Stomach (tissue), 9 donors: ENCODE data around the gene MUSTN1. TPM values are rescaled to one million over a fixed set of nuclear protein-coding genes. Genes with fewer than 3 reads are reported as not detected.

Experiments
- DNase-seq, 2 donors: peaks; one replicate each; pipeline versions ENCODE4 v3.0.0 to v3.0.0-alpha.2; 2013 to 2019
- H3K27ac ChIP-seq, 5 donors: fragments of 200-600 bp in 4 of 5; sonication (generic) in 4 of 5; one replicate each; pipeline ENCODE4 v1.5.1; 2013 to 2019; ENCODE audit warnings: mild to moderate bottlenecking in 1 of 5, moderate library complexity in 1 of 5
- H3K27me3 ChIP-seq, 3 donors: fragments of 200-600 bp; sonication (generic); one replicate each; pipeline ENCODE4 v1.5.1; 2017 to 2019; ENCODE audit warnings: mixed run types in 1 of 3
- H3K36me3 ChIP-seq, 4 donors: fragments of 200-600 bp; sonication (generic); 1 replicate in 3 of 4; 2 replicates in 1 of 4; pipeline ENCODE4 v1.5.1; 2016 to 2019
- H3K4me1 ChIP-seq, 4 donors: fragments of 200-600 bp; sonication (generic); one replicate each; pipeline ENCODE4 v1.5.1; 2016 to 2019
- H3K4me3 ChIP-seq, 4 donors: fragments of 200-600 bp; sonication (generic) in 3 of 4; one replicate each; pipeline ENCODE4 v1.5.1; 2016 to 2019; ENCODE audit warnings: mild to moderate bottlenecking in 1 of 4
- H3K9me3 ChIP-seq, 4 donors: fragments of 200-600 bp; sonication (generic); one replicate each; pipeline ENCODE4 v1.5.1; 2016 to 2019
- CTCF ChIP-seq, 7 experiments: fragments of 450-650 bp in 4 of 7; fragments of 200-600 bp in 3 of 7; sonication (generic) in 3 of 7; IDR thresholded peaks; one replicate each; pipeline ENCODE4 v1.5.1; 2016 to 2019; ENCODE audit warnings: antibody characterized with exemption in 7 of 7, control low read depth in 2 of 7, mild to moderate bottlenecking in 1 of 7
- EP300 ChIP-seq: sonication (generic); formaldehyde crosslinking; IDR thresholded peaks from one replicate; pipeline ENCODE4 v1.6.1; 2017; ENCODE audit warnings: antibody characterized with exemption
- POLR2A ChIP-seq, 4 donors: fragments of 450-650 bp; IDR thresholded peaks; one replicate each; pipeline ENCODE4 v1.6.1; 2016; ENCODE audit warnings: antibody characterized with exemption in 4 of 4, control low read depth in 2 of 4, mild to moderate bottlenecking in 1 of 4, moderate library complexity in 1 of 4
- POLR2AphosphoS5 ChIP-seq, 3 donors: sonication (generic); formaldehyde crosslinking; IDR thresholded peaks; one replicate each; pipeline ENCODE4 v1.6.1; 2016; ENCODE audit warnings: antibody characterized with exemption in 3 of 3
- WGBS, 5 donors: extraction: QIAGEN DNeasy Blood & Tissue Kit in 3 of 5; methylation state at CpG; one replicate each; pipeline versions ENCODE4 v1.1.5 to v1.1.7; 2013 to 2018; 5-methylcytosine and 5-hydroxymethylcytosine counted together
- intact Hi-C: fragments of 100-400 bp; cut with DNase I; formaldehyde crosslinking; loops from one replicate; pipeline ENCODE4 v1.15.1; 2023; ENCODE audit warnings: low total_unique reads
- polyA plus RNA-seq, 3 donors: library from polyadenylated mRNA; stranded (reverse); fragments of 200-250 nt; gene quantifications; one replicate each; pipeline ENCODE4 v1.2.3, GENCODE V29; 2013
- total RNA-seq, 5 donors: library from RNA; depleted of rRNA; stranded (reverse); fragments of >200 nt; gene quantifications; one replicate each; pipeline versions ENCODE4 v1.1.0 to v1.2.3, GENCODE V29; 2014 to 2016
- donor health status: healthy with polysubstance abuse.
- donor health status: Bipolar disorder and iron deficiency.
- donor health status: healthy.

Gene MUSTN1
- total and polyA plus RNA-seq, 8 donors = 1.8 to 45.5 (median 15.4) TPM; not detected in 2

GRCh38 chr3:52874160-52874701 is 39.4 kb upstream of the MUSTN1 start:
- no peaks in the 10 kb centered on the region for H3K27me3 ChIP-seq
- 66 to 84% (median 81%) methylated on average over 5 of the region's 5 CpGs for WGBS, 5 donors
- no peak overlapping the region for H3K4me3 ChIP-seq
- H3K27ac ChIP-seq = no peak overlapping the region
- no peaks in the 10 kb centered on the region for H3K9me3 ChIP-seq
- TF ChIP-seq EP300 (no peak), POLR2A (IDR thresholded peaks at IDR 0.05) (no peak), POLR2AphosphoS5 (IDR thresholded peaks at IDR 0.05) (no peak), CTCF (IDR thresholded peaks at IDR 0.05) (no peak)
- intact Hi-C loops = no loop called here
- H3K36me3 ChIP-seq = peaks cover 0 to 9% (median 6%) of the 10 kb centered on the region in 4 donors
- peaks cover 0 to 28% (median 7%) of the 10 kb centered on the region in 4 donors for H3K4me1 ChIP-seq
- DNase-seq = no peak

- H3K36me3 ChIP-seq = peaks cover 0 to 3% (median under 1%) of the 10 kb centered on the region in 4 donors
- no peaks in the 10 kb centered on the region for H3K9me3 ChIP-seq
- H3K27ac ChIP-seq = no peak overlapping the region
- intact Hi-C loops = no loop called here
- 69 to 78% (median 75%) methylated on average over 8 of the region's 8 CpGs for WGBS, 5 donors
- H3K4me1 ChIP-seq = peaks cover 0 to 28% (median 7%) of the 10 kb centered on the region in 4 donors
- H3K4me3 ChIP-seq = no peak overlapping the region
- no peak for TF ChIP-seq POLR2AphosphoS5 (IDR thresholded peaks at IDR 0.05)
- no peak for TF ChIP-seq POLR2A (IDR thresholded peaks at IDR 0.05)
- TF ChIP-seq CTCF (IDR thresholded peaks at IDR 0.05) = no peak
- TF ChIP-seq EP300 = no peak
- H3K27me3 ChIP-seq = no peaks in the 10 kb centered on the region
- DNase-seq = no peak
These were observed 38.8 kb upstream of the MUSTN1 start for GRCh38 chr3:52873433-52874159.

DNA sequence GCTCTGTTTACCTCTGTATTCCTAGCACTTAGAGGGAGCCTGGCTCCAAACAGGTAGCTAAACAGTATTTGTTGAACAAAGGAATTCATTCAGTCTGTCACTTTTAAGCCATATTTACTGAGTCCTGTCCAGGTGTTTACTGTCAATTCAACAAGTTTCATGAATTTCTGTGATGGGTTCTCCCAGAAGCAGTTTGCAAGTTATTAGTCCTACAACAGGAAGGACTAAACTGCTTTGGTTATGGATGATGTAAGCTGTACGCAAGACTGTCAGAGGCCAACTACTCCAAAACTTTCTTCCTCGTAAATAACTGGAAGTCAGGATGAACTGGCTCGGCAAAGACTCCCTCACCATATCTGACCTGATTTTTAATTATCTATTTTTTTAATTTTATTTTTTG is 37.4 kb upstream of the MUSTN1 start:
- intact Hi-C loops = no loop called here
- no peaks in the 10 kb centered on the region for H3K9me3 ChIP-seq
- H3K4me3 ChIP-seq = no peak overlapping the region
- 89 to 96% (median 90%) methylated on average over 3 of the region's 3 CpGs for WGBS, 5 donors
- H3K27me3 ChIP-seq = no peaks in the 10 kb centered on the region
- no peaks in the 10 kb centered on the region for H3K36me3 ChIP-seq
- TF ChIP-seq EP300 (no peak), POLR2AphosphoS5 (IDR thresholded peaks at IDR 0.05) (no peak), POLR2A (IDR thresholded peaks at IDR 0.05) (no peak), CTCF (IDR thresholded peaks at IDR 0.05) (no peak)
- no peak overlapping the region for H3K27ac ChIP-seq
- peaks cover 0 to 28% (median 7%) of the 10 kb centered on the region in 4 donors for H3K4me1 ChIP-seq
- no peak for DNase-seq

- Histone ChIP-seq H3K4me1 (peaks cover 0 to 28% (median 7%) of the 10 kb centered on the region in 4 donors), H3K27me3 (no peaks in the 10 kb centered on the region), H3K4me3 (no peak overlapping the region), H3K9me3 (no peaks in the 10 kb centered on the region), H3K27ac (no peak overlapping the region), H3K36me3 (no peaks in the 10 kb centered on the region)
- WGBS, 5 donors = 72 to 81% (median 75%) methylated on average over 9 of the region's 9 CpGs
- TF ChIP-seq EP300 = no peak
- no peak for TF ChIP-seq CTCF (IDR thresholded peaks at IDR 0.05)
- TF ChIP-seq POLR2AphosphoS5 (IDR thresholded peaks at IDR 0.05) = no peak
- TF ChIP-seq POLR2A (IDR thresholded peaks at IDR 0.05) = no peak
- intact Hi-C loops = no loop called here
- no peak for DNase-seq
These were observed 36.9 kb upstream of the MUSTN1 start for GRCh38 chr3:52871761-52872160.
